Mammary epithelial cell (primary cell): Measurements from ENCODE around the gene MAP3K2.

Experiments
- EZH2 ChIP-seq: IDR thresholded peaks from 2 replicates; pipeline ENCODE4 v1.6.1; 2012; ENCODE audit warnings: low read length, inconsistent platforms, borderline replicate concordance
- TF ChIP-seq, protein P1 (sequence below), 2 donors: IDR thresholded peaks in 1 of 2; conservative IDR thresholded peaks in 1 of 2; 2 replicates each; pipeline ENCODE4 v1.5.1; 2011 to 2012; ENCODE audit warnings: inconsistent platforms in 2 of 2, low read length in 2 of 2, mild to moderate bottlenecking in 2 of 2, control low read depth in 1 of 2, low read depth in 1 of 2; ENCODE audit not compliant: insufficient read depth in 1 of 2; ENCODE audit errors: extremely low read depth in 1 of 2

GRCh38 chr2:127371037-127371436, 16.7 kb downstream of the MAP3K2 start:
- TF ChIP-seq, protein P1, sequence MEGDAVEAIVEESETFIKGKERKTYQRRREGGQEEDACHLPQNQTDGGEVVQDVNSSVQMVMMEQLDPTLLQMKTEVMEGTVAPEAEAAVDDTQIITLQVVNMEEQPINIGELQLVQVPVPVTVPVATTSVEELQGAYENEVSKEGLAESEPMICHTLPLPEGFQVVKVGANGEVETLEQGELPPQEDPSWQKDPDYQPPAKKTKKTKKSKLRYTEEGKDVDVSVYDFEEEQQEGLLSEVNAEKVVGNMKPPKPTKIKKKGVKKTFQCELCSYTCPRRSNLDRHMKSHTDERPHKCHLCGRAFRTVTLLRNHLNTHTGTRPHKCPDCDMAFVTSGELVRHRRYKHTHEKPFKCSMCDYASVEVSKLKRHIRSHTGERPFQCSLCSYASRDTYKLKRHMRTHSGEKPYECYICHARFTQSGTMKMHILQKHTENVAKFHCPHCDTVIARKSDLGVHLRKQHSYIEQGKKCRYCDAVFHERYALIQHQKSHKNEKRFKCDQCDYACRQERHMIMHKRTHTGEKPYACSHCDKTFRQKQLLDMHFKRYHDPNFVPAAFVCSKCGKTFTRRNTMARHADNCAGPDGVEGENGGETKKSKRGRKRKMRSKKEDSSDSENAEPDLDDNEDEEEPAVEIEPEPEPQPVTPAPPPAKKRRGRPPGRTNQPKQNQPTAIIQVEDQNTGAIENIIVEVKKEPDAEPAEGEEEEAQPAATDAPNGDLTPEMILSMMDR (conservative IDR thresholded peaks at IDR 0.05 in 1 of 2, IDR thresholded peaks at IDR 0.05 in 1 of 2; ENCODE audit: extremely low read depth in 1 of 2, insufficient read depth in 1 of 2, low read depth in 1 of 2, low read length in 2 of 2): no peak
- no peak for TF ChIP-seq EZH2
